Prostate gland (tissue), 2 donors: ENCODE results near the gene TAF11L10. TPM values are rescaled to one million over a fixed set of nuclear protein-coding genes. Genes with fewer than 3 reads are reported as not detected.
"Not testable (repeated sequence)": the region's sequence is repeated elsewhere in the genome, so short reads cannot be mapped to it uniquely, and the experiment has no call there.

Experiments
- DNase-seq: peaks from one replicate; pipeline ENCODE4 v3.0.0-alpha.2; 2019; ENCODE audit warnings: low spot score
- H3K27ac ChIP-seq, 2 donors: fragments of 200-600 bp; sonication (generic); 2 replicates each; pipeline ENCODE4 v1.5.1; 2017 to 2019
- H3K27me3 ChIP-seq: fragments of 200-600 bp; sonication (generic); replicated peaks from 2 replicates; pipeline ENCODE4 v1.5.1; 2019; ENCODE audit not compliant: insufficient read depth
- H3K36me3 ChIP-seq, 2 donors: fragments of 200-600 bp; sonication (generic); 1 replicate in 1 of 2; 2 replicates in 1 of 2; pipeline versions ENCODE4 v1.5.1 to v1.8.1; 2017 to 2019
- H3K4me1 ChIP-seq: fragments of 200-600 bp; sonication (generic); replicated peaks from 2 replicates; pipeline ENCODE4 v1.5.1; 2019
- H3K4me3 ChIP-seq, 2 donors: fragments of 200-600 bp; sonication (generic); 2 replicates each; pipeline ENCODE4 v1.5.1; 2017 to 2019
- H3K9me3 ChIP-seq: fragments of 200-600 bp; sonication (generic); 2 replicates; pipeline ENCODE4 v1.5.1; 2017
- POLR2A ChIP-seq: fragments of 450-650 bp; IDR thresholded peaks from one replicate; pipeline ENCODE4 v1.6.1; 2016; ENCODE audit warnings: antibody characterized with exemption, mild to moderate bottlenecking
- POLR2AphosphoS5 ChIP-seq: sonication (generic); formaldehyde crosslinking; IDR thresholded peaks from one replicate; pipeline ENCODE4 v1.6.1; 2017; ENCODE audit warnings: antibody characterized with exemption
- WGBS: methylation state at CpG from one replicate; pipeline ENCODE4 v1.1.5; 2018; 5-methylcytosine and 5-hydroxymethylcytosine counted together
- intact Hi-C: fragments of 100-400 bp; cut with DNase I; formaldehyde crosslinking; loops from one replicate; pipeline ENCODE4 v1.14.2; 2022
- total RNA-seq, 2 donors: library from RNA; depleted of rRNA; stranded (reverse); fragments of >200 nt; gene quantifications; one replicate each; pipeline ENCODE4 v1.1.0, GENCODE V29; 2016
- TF ChIP-seq, protein P1 (sequence below), 4 experiments: fragments of 200-600 bp in 2 of 4; fragments of 450-650 bp in 2 of 4; sonication (generic) in 2 of 4; IDR thresholded peaks; 1 replicate in 3 of 4; 2 replicates in 1 of 4; pipeline ENCODE4 v1.5.1; 2016 to 2019; ENCODE audit warnings: antibody characterized with exemption in 4 of 4, mild to moderate bottlenecking in 2 of 4, moderate library complexity in 2 of 4

TAF11L10 gene
- total RNA-seq, 2 donors from 2014 or later = not detected

DNA sequence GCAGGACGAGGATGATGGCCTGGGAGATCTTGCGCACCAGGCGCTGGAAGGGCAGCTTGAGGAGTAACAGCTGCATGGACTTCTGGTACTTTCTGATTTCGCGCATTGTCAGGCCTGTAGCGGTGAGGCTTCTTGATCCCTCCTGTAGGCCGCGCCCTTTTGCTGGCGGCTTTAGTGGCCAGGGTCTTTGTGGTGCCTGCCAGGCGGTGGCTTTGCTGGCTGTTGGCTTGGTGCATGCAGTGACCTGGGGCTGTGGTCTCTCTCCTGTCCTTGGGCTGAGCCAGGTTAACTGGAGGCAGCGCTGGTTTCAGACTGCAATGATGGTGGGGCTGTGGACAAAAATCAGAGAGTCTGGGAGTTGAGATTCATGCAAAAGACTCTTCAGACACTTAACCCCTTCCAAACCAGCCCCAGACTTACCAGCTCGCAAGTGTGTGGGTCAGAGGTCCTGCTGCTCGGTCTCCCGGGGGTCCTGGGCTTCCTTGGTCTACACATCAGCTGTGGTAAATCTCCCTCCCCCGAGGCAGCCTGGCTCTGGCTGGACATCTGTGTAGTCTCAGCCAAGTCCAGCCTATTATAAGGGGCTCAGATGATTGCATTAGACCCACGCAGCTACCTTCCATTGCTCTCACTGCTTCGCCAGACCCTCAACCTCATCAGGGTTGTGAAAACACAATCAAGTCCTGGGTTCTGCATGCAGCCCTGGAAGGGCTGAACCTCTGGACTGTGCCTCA, 17.4 kb upstream of the TAF11L10 start:
- H3K9me3 ChIP-seq = no peaks in the 10 kb centered on the region
- no peak overlapping the region for H3K4me3 ChIP-seq
- DNase-seq = no peak
- H3K4me1 ChIP-seq = no peaks in the 10 kb centered on the region
- intact Hi-C loops = no loop called here
- no peak for TF ChIP-seq POLR2AphosphoS5
- no peak for TF ChIP-seq POLR2A
- TF ChIP-seq, protein P1, sequence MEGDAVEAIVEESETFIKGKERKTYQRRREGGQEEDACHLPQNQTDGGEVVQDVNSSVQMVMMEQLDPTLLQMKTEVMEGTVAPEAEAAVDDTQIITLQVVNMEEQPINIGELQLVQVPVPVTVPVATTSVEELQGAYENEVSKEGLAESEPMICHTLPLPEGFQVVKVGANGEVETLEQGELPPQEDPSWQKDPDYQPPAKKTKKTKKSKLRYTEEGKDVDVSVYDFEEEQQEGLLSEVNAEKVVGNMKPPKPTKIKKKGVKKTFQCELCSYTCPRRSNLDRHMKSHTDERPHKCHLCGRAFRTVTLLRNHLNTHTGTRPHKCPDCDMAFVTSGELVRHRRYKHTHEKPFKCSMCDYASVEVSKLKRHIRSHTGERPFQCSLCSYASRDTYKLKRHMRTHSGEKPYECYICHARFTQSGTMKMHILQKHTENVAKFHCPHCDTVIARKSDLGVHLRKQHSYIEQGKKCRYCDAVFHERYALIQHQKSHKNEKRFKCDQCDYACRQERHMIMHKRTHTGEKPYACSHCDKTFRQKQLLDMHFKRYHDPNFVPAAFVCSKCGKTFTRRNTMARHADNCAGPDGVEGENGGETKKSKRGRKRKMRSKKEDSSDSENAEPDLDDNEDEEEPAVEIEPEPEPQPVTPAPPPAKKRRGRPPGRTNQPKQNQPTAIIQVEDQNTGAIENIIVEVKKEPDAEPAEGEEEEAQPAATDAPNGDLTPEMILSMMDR (IDR thresholded peaks at IDR 0.05) = no peak
- no peak overlapping the region for H3K27ac ChIP-seq
- no peaks in the 10 kb centered on the region for H3K36me3 ChIP-seq
- H3K27me3 ChIP-seq = no peaks in the 10 kb centered on the region
- 90% methylated on average over 17 of the region's 17 CpGs for WGBS

DNA sequence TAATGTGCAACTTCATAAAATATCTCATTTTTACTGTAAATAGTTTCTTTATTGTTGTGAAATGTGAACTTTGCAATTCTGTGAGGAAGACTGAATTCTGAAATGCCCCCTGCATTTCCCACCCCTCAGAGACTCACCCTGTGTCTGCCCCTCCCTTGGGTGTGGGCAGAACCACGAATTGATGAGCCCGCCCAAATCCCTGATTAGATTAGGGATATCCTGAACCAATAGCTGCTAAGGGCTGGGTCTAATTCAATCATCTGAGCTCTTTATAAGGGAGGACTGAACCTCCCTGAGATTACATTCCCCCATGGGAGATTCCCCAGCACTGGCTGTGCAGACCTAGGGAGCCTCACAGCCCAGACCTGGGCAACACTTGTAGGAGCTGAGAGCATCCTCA, 12.5 kb upstream of the TAF11L10 start, which contains the start of gene TAF11L12:
TAF11L12 (plus strand) TSS at position 301 of the 400 bp plus-strand sequence.
- H3K4me1 ChIP-seq, DNase-seq, H3K4me3 ChIP-seq, H3K27ac ChIP-seq, H3K9me3 ChIP-seq, intact Hi-C loops, H3K27me3 ChIP-seq, H3K36me3 ChIP-seq: not testable (repeated sequence)
- WGBS = 70% methylated on average over 2 of the region's 2 CpGs

DNA sequence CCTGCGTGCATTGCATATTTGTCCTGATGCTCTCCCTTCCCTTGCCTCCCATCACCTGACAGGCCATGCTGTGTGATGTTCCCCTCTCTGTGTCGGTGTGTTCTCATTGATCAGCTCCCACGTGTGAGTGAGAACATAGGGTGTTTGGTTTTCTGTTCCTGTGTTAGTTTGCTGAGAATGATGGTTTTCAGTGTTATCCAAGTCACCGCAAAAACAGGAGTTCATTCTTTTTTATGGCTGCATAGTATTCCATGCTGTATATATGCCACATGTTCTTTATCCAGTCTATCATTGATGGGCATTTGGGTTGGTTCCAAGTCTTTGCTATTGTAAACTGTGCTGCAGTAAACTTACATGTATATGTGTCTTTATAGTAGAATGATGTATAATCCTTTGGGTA, 9.8 kb upstream of the TAF11L10 start:
- DNase-seq, H3K27ac ChIP-seq, H3K4me3 ChIP-seq, H3K36me3 ChIP-seq, H3K9me3 ChIP-seq, H3K4me1 ChIP-seq, H3K27me3 ChIP-seq, intact Hi-C loops: not testable (repeated sequence)
- WGBS = 83% methylated on average over 4 of the region's 4 CpGs

DNA sequence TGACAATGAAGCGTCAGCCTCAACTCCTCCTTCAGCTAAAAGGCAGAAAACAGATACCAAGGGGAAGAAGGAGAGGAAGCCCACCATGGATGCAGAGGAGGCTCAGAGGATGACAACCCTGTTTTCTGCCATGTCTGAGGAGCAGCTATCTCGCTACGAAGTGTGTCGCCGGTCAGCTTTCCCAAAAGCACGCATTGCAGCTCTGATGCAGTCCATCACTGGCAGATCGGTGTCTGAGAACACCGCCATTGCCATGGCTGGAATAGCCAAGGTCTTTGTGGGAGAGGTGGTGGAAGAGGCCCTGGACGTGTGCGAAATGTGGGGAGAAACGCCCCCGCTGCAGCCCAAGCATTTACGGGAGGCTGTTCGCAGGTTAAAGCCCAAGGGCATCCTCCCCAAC, 7.3 kb upstream of the TAF11L10 start:
- H3K36me3 ChIP-seq = no peaks in the 10 kb centered on the region
- intact Hi-C loops = no loop called here
- 95% methylated on average over 14 of the region's 14 CpGs for WGBS
- H3K27me3 ChIP-seq = no peaks in the 10 kb centered on the region
- no peak overlapping the region for H3K27ac ChIP-seq
- no peaks in the 10 kb centered on the region for H3K9me3 ChIP-seq
- TF ChIP-seq POLR2AphosphoS5 (no peak), POLR2A (no peak)
- TF ChIP-seq, protein P1 (IDR thresholded peaks at IDR 0.05) = no peak
- no peaks in the 10 kb centered on the region for H3K4me1 ChIP-seq
- no peak for DNase-seq
- H3K4me3 ChIP-seq = no peak overlapping the region

DNA sequence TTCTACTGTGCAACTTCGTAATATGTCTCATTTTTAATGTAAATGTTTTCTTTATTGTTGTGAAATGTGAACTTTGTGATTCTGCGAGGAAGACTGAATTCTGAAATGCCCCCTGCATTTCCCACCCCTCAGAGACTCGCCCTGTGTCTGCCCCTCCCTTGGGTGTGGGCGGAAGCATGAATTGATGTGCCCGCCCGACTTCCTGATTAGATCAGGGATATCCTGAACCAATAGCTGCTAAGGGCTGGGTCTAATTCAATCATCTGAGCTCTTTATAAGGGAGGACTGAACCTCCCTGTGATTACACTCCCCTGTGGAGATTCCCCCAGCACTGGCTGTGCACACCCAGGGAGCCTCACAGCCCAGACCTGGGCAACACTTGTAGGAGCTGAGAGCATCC, 6.3 kb upstream of the TAF11L10 start, which contains the start of gene TAF11L11:
TAF11L11 (plus strand) TSS at position 304 of the 400 bp plus-strand sequence.
- 61% methylated on average over 6 of the region's 6 CpGs for WGBS
- H3K27ac ChIP-seq, DNase-seq, H3K4me1 ChIP-seq, H3K27me3 ChIP-seq, intact Hi-C loops, H3K36me3 ChIP-seq, H3K9me3 ChIP-seq, H3K4me3 ChIP-seq: not testable (repeated sequence)

DNA sequence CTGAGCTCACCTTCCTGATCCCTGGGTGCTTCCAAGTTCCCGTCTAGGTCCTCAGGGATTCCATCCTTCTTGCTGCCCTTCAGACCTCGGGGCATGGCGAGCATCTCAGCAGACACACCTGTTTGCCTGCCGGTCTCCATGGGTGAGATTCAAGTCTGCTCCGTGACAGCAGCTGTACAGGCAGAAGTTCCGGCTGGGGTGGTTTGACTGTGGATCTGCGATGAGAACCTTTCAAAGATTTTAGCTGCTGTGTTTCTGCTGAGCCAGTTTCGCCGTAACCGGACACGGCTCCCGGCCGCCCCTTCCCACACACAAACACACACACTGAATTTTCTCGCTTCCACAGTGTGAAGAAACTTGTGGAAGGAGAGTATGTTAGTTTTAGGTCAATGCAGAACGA, 3.4 kb downstream of the TAF11L10 start, which contains the start of gene TAF11L9:
TAF11L9 (minus strand) TSS at position 140 of the 400 bp plus-strand sequence.
- H3K4me3 ChIP-seq, DNase-seq, intact Hi-C loops, H3K9me3 ChIP-seq, H3K36me3 ChIP-seq, H3K27me3 ChIP-seq, H3K27ac ChIP-seq, H3K4me1 ChIP-seq: not testable (repeated sequence)
- WGBS = 97% methylated on average over 13 of the region's 15 CpGs

DNA sequence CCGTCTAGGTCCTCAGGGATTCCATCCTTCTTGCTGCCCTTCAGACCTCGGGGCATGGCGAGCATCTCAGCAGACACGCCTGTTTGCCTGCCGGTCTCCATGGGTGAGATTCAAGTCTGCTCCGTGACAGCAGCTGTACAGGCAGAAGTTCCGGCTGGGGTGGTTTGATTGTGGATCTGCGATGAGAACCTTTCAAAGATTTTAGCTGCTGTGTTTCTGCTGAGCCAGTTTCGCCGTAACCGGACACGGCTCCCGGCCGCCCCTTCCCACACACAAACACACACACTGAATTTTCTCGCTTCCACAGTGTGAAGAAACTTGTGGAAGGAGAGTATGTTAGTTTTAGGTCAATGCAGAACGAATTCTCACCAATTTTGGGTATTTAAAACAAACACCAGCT, 6.8 kb downstream of the TAF11L10 start, which contains the start of gene TAF11L8:
TAF11L8 (minus strand) TSS at position 101 of the 400 bp plus-strand sequence.
- H3K27ac ChIP-seq, intact Hi-C loops, H3K4me3 ChIP-seq, DNase-seq, H3K27me3 ChIP-seq, H3K9me3 ChIP-seq, H3K4me1 ChIP-seq, H3K36me3 ChIP-seq: not testable (repeated sequence)
- no CpG with 5 or more reads among the region's 16 CpGs for WGBS

DNA sequence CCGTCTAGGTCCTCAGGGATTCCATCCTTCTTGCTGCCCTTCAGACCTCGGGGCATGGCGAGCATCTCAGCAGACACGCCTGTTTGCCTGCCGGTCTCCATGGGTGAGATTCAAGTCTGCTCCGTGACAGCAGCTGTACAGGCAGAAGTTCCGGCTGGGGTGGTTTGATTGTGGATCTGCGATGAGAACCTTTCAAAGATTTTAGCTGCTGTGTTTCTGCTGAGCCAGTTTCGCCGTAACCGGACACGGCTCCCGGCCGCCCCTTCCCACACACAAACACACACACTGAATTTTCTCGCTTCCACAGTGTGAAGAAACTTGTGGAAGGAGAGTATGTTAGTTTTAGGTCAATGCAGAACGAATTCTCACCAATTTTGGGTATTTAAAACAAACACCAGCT, 12.0 kb downstream of the TAF11L10 start, which contains the start of gene TAF11L7:
TAF11L7 (minus strand) TSS at position 101 of the 400 bp plus-strand sequence.
- H3K27ac ChIP-seq, DNase-seq, H3K9me3 ChIP-seq, H3K4me1 ChIP-seq, H3K36me3 ChIP-seq, intact Hi-C loops, H3K4me3 ChIP-seq, H3K27me3 ChIP-seq: not testable (repeated sequence)
- WGBS = no CpG with 5 or more reads among the region's 16 CpGs
